A549 (cell line): ENCODE results near the gene CNTNAP1. TPM values are rescaled to one million over a fixed set of nuclear protein-coding genes. Genes with fewer than 3 reads are reported as not detected.

ENCODE experiments used
- ATAC-seq, 2 experiments: fragments of 200-7000 bp in 1 of 2; fragments of >200 bp in 1 of 2; cut with Nextera tagmentation in 1 of 2; cut with Tn5 transposase in 1 of 2; 3 replicates each; pipeline versions ENCODE4 v1.8.0 to v1.9.1; 2018 to 2020; ENCODE audit warnings: mild to moderate bottlenecking in 1 of 2, moderate library complexity in 1 of 2
- CTCF ChIA-PET: fragments of 300-600 bp; sonication (Branson Sonifier 250); formaldehyde crosslinking; extraction: SDS; loops from one replicate; lab custom pipeline; 2021; ENCODE audit warnings: antibody characterized with exemption, inconsistent platforms; lab: Yijun Ruan, JAX
- POLR2A ChIA-PET: fragments of 350-600 bp; formaldehyde crosslinking; extraction: SDS; loops from one replicate; lab custom pipeline; 2021; ENCODE audit warnings: antibody characterized with exemption, inconsistent platforms; lab: Yijun Ruan, JAX
- DNase-seq, 2 experiments: peaks; one replicate each; pipeline versions ENCODE4 v3.0.0 to v3.0.0-alpha.2; 2011 to 2016; ENCODE audit warnings: low read depth in 1 of 2, low spot score in 1 of 2
- FAIRE-seq: peaks from 2 replicates; lab custom pipeline; 2011; peaks lifted over from hg19 to GRCh38; lab: Jason Lieb, UNC
- H3K27ac ChIP-seq, 2 experiments: fragments of >200 bp; sonication (Bioruptor Twin); formaldehyde crosslinking; 3 replicates each; pipeline ENCODE4 v1.5.1; 2016 to 2017
- H3K4me1 ChIP-seq: fragments of >200 bp; sonication (Bioruptor Twin); formaldehyde crosslinking; 3 replicates; pipeline ENCODE4 v1.6.1; 2016
- H3K4me2 ChIP-seq: fragments of >200 bp; sonication (Bioruptor Twin); formaldehyde crosslinking; 3 replicates; pipeline ENCODE4 v1.6.1; 2016
- H3K4me3 ChIP-seq: fragments of >200 bp; sonication (Bioruptor Twin); formaldehyde crosslinking; 3 replicates; pipeline ENCODE4 v1.5.1; 2016
- H3K9me3 ChIP-seq: fragments of >200 bp; sonication (Bioruptor Twin); formaldehyde crosslinking; 3 replicates; pipeline ENCODE4 v1.6.1; 2016
- CBX8 ChIP-seq: fragments of 200-600 bp; sonication (generic); IDR thresholded peaks from 2 replicates; pipeline ENCODE4 v1.6.1; 2016
- EHF ChIP-seq: fragments of 250-450 bp; sonication (Bioruptor Pico); IDR thresholded peaks from 2 replicates; pipeline ENCODE4 v1.5.0; 2020; ENCODE audit warnings: mild to moderate bottlenecking
- EP300 ChIP-seq, 2 experiments: fragments of >200 bp; sonication (Bioruptor Twin); formaldehyde crosslinking; IDR thresholded peaks; 2 replicates in 1 of 2; 3 replicates in 1 of 2; pipeline ENCODE4 v1.6.1; 2016 to 2017
- HDAC2 ChIP-seq: fragments of 200-600 bp; sonication (generic); IDR thresholded peaks from 2 replicates; pipeline ENCODE4 v1.6.1; 2016
- JUN ChIP-seq, 2 experiments: fragments of >200 bp; sonication (Bioruptor Twin); formaldehyde crosslinking; IDR thresholded peaks; 2 replicates in 1 of 2; 3 replicates in 1 of 2; pipeline ENCODE4 v1.6.1; 2016 to 2017
- KDM1A ChIP-seq: fragments of 200-600 bp; sonication (generic); IDR thresholded peaks from 2 replicates; pipeline ENCODE4 v1.6.1; 2016; ENCODE audit warnings: low read depth, mild to moderate bottlenecking
- MAFK ChIP-seq: fragments of 450-650 bp; IDR thresholded peaks from 2 replicates; pipeline ENCODE4 v1.6.1; 2014; ENCODE audit not compliant: partially characterized antibody
- NR3C1 ChIP-seq: fragments of >200 bp; sonication (Bioruptor Twin); formaldehyde crosslinking; IDR thresholded peaks from 3 replicates; pipeline ENCODE4 v1.6.1; 2017
- RARB ChIP-seq: fragments of 250-450 bp; sonication (Bioruptor Pico); IDR thresholded peaks from 2 replicates; pipeline ENCODE4 v1.8.0; 2021; ENCODE audit warnings: mild to moderate bottlenecking, moderate library complexity
- RCOR1 ChIP-seq: fragments of 150-350 bp; IDR thresholded peaks from 2 replicates; pipeline ENCODE4 v1.6.1; 2014; ENCODE audit warnings: antibody characterized with exemption, low read length, low read depth
- TP53 ChIP-seq: fragments of 250-450 bp; sonication (Bioruptor Pico); IDR thresholded peaks from 2 replicates; pipeline ENCODE4 v1.5.0; 2021; ENCODE audit warnings: mild to moderate bottlenecking, moderate library complexity
- ZC3H11A ChIP-seq: fragments of 450-650 bp; IDR thresholded peaks from 2 replicates; pipeline ENCODE4 v1.6.1; 2014; ENCODE audit warnings: antibody characterized with exemption, mild to moderate bottlenecking
- WGBS: methylation state at CpG from one replicate; pipeline ENCODE4 v1.1.6; 2017; ENCODE audit errors: missing lambda C conversion rate; 5-methylcytosine and 5-hydroxymethylcytosine counted together
- polyA plus RNA-seq, 4 experiments: library from polyadenylated mRNA; depleted of rRNA in 3 of 4; stranded (reverse); fragments of >200 nt; fragmentation: RNase III in 1 of 4; extraction: RNeasy Plus Mini Kit Qiagen cat#74134 plus additional on column Dnase treatment in 1 of 4; gene quantifications; 2 replicates in 3 of 4; 3 replicates in 1 of 4; pipeline ENCODE4 v1.2.3, GENCODE V29; 2011 to 2017
- TF ChIP-seq, protein P1 (sequence below): IDR thresholded peaks from 2 replicates; pipeline ENCODE4 v1.6.1; 2012; ENCODE audit warnings: low read depth, borderline replicate concordance
- TF ChIP-seq, protein P2 (sequence below): fragments of 200-600 bp; sonication (generic); IDR thresholded peaks from 2 replicates; pipeline ENCODE4 v1.6.1; 2016; ENCODE audit warnings: antibody characterized with exemption, mild to moderate bottlenecking, moderate library complexity
- TF ChIP-seq, protein P3 (sequence below): fragments of >200 bp; sonication (Bioruptor Twin); formaldehyde crosslinking; IDR thresholded peaks from 3 replicates; pipeline ENCODE4 v1.6.1; 2016

Gene CNTNAP1
- polyA plus RNA-seq, 2 of the 4 experiments (the other 2 are of a cell fraction) = 6.3 to 8.2 TPM

DNA sequence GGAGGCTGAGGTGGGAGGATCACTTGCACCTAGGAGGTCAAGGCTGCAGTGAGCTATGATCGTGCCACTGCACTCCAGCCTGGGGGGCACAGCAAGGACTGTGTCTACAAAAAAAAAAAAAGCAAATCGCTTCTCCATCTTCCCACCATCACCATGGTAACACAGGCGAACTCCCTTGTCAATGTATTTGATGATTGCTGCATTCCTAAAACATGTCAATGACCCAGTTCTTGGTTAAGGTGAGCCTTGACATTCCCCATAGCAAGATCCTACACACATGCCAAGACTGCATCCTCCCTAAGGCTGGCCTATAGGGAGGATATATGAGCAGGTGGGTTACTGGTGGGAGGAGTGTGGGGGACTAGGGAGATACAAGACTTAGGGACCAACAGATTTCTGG lies 12.2 kb downstream of the CNTNAP1 start (continued):
- TF ChIP-seq, protein P1, sequence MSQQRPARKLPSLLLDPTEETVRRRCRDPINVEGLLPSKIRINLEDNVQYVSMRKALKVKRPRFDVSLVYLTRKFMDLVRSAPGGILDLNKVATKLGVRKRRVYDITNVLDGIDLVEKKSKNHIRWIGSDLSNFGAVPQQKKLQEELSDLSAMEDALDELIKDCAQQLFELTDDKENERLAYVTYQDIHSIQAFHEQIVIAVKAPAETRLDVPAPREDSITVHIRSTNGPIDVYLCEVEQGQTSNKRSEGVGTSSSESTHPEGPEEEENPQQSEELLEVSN = no peak

DNA sequence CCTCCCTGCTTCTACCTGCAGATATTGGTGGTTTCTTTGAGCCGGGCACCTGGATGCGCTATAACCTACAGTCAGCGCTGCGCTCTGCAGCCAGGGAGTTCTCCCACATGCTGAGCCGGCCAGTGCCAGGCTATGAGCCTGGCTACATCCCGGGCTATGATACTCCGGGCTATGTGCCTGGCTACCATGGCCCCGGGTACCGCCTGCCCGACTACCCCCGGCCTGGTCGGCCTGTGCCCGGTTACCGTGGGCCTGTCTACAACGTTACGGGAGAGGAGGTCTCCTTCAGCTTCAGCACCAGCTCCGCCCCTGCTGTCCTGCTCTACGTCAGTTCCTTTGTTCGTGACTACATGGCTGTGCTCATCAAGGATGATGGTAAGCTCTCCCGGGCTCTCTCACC lies 13.2 kb downstream of the CNTNAP1 start:
- no peak for FAIRE-seq
- DNase-seq = no peak
- POLR2A ChIA-PET = no interaction called here
- WGBS = 95% methylated on average over 20 of the region's 20 CpGs
- no peak for TF ChIP-seq NR3C1
- TF ChIP-seq, protein P2, sequence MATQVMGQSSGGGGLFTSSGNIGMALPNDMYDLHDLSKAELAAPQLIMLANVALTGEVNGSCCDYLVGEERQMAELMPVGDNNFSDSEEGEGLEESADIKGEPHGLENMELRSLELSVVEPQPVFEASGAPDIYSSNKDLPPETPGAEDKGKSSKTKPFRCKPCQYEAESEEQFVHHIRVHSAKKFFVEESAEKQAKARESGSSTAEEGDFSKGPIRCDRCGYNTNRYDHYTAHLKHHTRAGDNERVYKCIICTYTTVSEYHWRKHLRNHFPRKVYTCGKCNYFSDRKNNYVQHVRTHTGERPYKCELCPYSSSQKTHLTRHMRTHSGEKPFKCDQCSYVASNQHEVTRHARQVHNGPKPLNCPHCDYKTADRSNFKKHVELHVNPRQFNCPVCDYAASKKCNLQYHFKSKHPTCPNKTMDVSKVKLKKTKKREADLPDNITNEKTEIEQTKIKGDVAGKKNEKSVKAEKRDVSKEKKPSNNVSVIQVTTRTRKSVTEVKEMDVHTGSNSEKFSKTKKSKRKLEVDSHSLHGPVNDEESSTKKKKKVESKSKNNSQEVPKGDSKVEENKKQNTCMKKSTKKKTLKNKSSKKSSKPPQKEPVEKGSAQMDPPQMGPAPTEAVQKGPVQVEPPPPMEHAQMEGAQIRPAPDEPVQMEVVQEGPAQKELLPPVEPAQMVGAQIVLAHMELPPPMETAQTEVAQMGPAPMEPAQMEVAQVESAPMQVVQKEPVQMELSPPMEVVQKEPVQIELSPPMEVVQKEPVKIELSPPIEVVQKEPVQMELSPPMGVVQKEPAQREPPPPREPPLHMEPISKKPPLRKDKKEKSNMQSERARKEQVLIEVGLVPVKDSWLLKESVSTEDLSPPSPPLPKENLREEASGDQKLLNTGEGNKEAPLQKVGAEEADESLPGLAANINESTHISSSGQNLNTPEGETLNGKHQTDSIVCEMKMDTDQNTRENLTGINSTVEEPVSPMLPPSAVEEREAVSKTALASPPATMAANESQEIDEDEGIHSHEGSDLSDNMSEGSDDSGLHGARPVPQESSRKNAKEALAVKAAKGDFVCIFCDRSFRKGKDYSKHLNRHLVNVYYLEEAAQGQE = no peak
- TF ChIP-seq CBX8 = no peak
- no peak for TF ChIP-seq MAFK
- no peak for TF ChIP-seq ZC3H11A
- no peak for TF ChIP-seq JUN (IDR thresholded peaks at IDR 0.05)
- TF ChIP-seq, protein P3, sequence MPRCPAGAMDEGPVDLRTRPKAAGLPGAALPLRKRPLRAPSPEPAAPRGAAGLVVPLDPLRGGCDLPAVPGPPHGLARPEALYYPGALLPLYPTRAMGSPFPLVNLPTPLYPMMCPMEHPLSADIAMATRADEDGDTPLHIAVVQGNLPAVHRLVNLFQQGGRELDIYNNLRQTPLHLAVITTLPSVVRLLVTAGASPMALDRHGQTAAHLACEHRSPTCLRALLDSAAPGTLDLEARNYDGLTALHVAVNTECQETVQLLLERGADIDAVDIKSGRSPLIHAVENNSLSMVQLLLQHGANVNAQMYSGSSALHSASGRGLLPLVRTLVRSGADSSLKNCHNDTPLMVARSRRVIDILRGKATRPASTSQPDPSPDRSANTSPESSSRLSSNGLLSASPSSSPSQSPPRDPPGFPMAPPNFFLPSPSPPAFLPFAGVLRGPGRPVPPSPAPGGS = no peak
- no peak for TF ChIP-seq TP53 (CRISPR knock-in tag)
- peaks cover 6% of the 10 kb centered on the region; the same call in 2 of the 3 replicates for H3K4me1 ChIP-seq
- no peak overlapping the region for H3K27ac ChIP-seq
- no peak for ATAC-seq
- H3K4me2 ChIP-seq = no peak overlapping the region
- H3K9me3 ChIP-seq = no peaks in the 10 kb centered on the region
- H3K4me3 ChIP-seq = no peak overlapping the region
- CTCF ChIA-PET = interaction anchor here (0.7 to 4.2 kb wide), 5 partner anchors 10 to 909 kb away, joined by 3 to 16 read pairs (median 6); partner anchors contain the start of genes JUP and PSMC3IP

DNA sequence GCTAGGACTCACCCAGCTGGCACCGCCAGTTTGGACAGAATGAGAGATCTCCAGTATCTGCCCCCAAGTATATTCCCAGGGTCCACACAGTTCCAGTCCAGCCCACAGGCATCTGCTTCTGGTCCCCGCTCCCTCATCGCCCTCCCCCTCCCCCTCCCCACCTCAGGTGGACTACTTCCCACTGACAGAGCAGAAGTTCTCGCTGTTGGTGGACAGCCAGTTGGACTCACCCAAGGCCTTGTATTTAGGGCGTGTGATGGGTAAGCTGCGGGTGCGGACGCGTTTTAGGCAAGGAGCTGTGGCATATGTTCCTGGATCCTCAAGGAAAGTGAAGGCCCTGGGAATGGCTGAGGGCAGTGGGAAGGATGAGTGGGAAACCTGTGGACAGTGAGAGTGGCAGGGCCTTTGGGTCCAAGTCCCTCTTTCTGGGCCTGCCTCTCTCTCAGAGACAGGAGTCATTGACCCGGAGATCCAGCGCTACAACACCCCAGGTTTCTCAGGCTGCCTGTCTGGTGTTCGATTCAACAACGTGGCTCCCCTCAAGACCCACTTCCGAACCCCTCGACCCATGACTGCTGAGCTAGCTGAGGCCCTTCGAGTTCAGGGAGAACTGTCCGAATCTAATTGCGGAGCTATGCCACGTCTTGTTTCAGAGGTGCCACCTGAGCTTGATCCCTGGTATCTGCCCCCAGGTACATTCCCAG lies 14.9 kb downstream of the CNTNAP1 start:
- ChIA-PET CTCF (interaction anchor here (1.0 to 5.8 kb wide), 7 partner anchors 7 to 232 kb away, joined by 3 to 43 read pairs (median 4); partner anchors contain the start of genes PLEKHH3 and PSMC3IP), POLR2A (no interaction called here)
- peaks cover 6% of the 10 kb centered on the region; the same call in 2 of the 3 replicates for H3K4me1 ChIP-seq
- 92% methylated on average over 18 of the region's 19 CpGs for WGBS
- FAIRE-seq (peak; percentile 7), ATAC-seq (no peak), DNase-seq (no peak)
- no peak overlapping the region for H3K27ac ChIP-seq
- H3K9me3 ChIP-seq = no peaks in the 10 kb centered on the region
- H3K4me2 ChIP-seq = no peak overlapping the region
- no peak overlapping the region for H3K4me3 ChIP-seq
- TF ChIP-seq EP300 (IDR thresholded peaks at IDR 0.05) (no peak), HDAC2 (no peak), EHF (no peak), RCOR1 (no peak), RARB (CRISPR knock-in tag) (no peak), KDM1A (no peak)
